GM10248 (cell line): ENCODE results near the gene WNT9A.
"Not testable (repeated sequence)": the region's sequence is repeated elsewhere in the genome, so short reads cannot be mapped to it uniquely, and the experiment has no call there.

Source experiments
- CTCF ChIA-PET: fragments of 300-600 bp; sonication (Branson Sonifier 250); formaldehyde crosslinking; extraction: SDS; loops from one replicate; lab custom pipeline; 2021; ENCODE audit warnings: antibody characterized with exemption; lab: Yijun Ruan, JAX
- POLR2A ChIA-PET: fragments of 350-650 bp; sonication (Branson Sonifier 250); formaldehyde crosslinking; extraction: SDS; loops from one replicate; lab custom pipeline; 2020; ENCODE audit warnings: antibody characterized with exemption; lab: Yijun Ruan, JAX
- DNase-seq: peaks from one replicate; pipeline ENCODE4 v3.0.0; 2012; ENCODE audit errors: extremely low spot score
- TF ChIP-seq, protein P1 (sequence below): IDR thresholded peaks from 2 replicates; pipeline ENCODE4 v1.5.1; 2012; ENCODE audit warnings: mild to moderate bottlenecking, low read depth; ENCODE audit errors: extremely low read depth, missing control alignments, control extremely low read depth

WNT9A gene

DNA sequence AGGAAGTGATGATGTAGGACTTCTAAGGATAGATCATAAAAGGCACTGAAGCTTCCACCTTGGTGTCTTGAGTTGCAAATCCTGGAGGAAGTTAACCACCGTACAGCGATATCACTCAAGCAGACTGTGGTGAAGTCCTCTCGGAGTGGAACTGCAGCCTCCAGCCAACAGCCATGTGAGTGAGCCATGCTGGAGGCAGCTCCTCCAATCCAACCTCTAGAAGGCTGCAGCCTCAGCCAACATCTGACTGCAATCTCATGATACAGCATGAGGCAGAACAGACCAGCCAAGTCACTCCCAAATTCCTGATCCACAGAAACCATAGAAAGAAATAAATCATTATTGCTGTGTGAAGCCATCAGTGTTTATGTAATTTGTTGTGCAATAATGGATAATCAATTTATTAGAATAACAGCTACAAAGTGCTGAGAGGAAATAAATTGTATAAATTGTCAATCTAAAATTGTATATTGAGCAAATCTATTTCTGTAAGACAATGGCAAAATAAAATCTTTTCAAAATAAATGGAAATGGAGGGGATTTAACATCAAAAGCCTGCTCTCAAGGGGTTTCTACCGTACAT is 67.3 kb downstream of the WNT9A start:
- POLR2A ChIA-PET = no interaction called here
- TF ChIP-seq, protein P1, sequence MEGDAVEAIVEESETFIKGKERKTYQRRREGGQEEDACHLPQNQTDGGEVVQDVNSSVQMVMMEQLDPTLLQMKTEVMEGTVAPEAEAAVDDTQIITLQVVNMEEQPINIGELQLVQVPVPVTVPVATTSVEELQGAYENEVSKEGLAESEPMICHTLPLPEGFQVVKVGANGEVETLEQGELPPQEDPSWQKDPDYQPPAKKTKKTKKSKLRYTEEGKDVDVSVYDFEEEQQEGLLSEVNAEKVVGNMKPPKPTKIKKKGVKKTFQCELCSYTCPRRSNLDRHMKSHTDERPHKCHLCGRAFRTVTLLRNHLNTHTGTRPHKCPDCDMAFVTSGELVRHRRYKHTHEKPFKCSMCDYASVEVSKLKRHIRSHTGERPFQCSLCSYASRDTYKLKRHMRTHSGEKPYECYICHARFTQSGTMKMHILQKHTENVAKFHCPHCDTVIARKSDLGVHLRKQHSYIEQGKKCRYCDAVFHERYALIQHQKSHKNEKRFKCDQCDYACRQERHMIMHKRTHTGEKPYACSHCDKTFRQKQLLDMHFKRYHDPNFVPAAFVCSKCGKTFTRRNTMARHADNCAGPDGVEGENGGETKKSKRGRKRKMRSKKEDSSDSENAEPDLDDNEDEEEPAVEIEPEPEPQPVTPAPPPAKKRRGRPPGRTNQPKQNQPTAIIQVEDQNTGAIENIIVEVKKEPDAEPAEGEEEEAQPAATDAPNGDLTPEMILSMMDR = no peak
- DNase-seq = no peak
- CTCF ChIA-PET = no interaction called here

DNA sequence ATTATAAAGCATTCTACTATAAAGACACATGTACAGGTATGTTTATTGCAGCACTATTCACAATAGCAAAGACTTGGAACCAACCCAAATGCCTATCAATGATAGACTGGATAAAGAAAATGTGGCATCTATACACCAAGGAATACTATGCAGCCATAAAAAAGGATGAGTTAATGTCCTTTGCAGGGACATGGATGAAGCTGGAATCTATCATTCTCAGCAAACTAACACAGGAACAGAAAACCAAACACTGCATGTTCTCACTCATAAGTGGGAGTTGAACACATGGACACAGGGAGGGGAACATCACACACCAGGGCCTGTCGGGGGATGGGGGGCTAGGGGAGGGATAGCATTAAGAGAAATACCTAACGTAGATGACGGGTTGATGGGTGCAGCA is 69.9 kb downstream of the WNT9A start:
- POLR2A ChIA-PET, CTCF ChIA-PET, DNase-seq: not testable (repeated sequence)

DNA sequence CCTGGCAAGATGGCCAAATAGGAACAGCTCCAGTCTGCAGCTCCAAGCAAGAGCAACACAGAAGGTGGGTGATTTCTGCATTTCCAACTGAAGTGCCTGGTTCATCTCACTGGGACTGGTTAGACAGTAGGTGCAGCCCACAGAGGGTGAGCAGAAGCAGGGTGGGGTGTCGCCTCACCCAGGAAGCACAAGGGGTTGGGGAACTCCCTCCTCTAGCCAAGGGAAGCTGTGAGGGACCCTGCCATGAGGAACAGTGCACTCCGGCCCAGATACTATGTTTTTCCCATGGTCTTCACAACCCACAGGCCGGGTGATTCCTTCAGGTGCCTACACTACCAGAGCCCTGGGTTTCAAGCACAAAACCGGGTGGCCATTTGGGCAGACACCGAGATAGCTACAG is 75.8 kb downstream of the WNT9A start:
- POLR2A ChIA-PET, CTCF ChIA-PET, DNase-seq: not testable (repeated sequence)

DNA sequence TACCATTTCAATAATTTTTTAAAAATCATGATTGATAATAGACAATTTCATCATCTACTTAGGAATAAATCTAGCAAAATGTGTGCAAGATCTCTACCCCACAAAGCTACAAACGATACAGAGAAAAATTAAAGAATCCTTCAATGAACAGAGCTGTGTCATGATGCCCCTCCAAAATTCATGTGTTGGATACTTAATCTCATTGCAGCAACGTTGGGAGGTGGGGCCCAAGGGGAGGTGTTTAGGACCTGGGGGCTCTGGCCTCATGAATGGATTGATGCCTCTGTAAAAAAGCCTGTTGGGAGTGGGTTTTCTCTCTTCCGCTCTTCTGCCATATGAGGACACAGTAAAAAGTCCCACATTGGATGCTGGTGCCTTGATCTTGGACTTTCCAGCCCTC is 77.4 kb downstream of the WNT9A start:
- ChIA-PET POLR2A (no interaction called here), CTCF (no interaction called here)
- TF ChIP-seq, protein P1 = no peak
- no peak for DNase-seq

- TF ChIP-seq, protein P1 = no peak
- DNase-seq = no peak
- POLR2A ChIA-PET = no interaction called here
- CTCF ChIA-PET = no interaction called here
Observed at GRCh38 chr1:227869851-227870305, 77.9 kb downstream of the WNT9A start.

GRCh38 chr1:227869279-227869842 is 78.4 kb downstream of the WNT9A start:
- ChIA-PET POLR2A (no interaction called here), CTCF (no interaction called here)
- DNase-seq = no peak
- TF ChIP-seq, protein P1 = no peak
